Urothelium cell line (cell line): ENCODE results near the gene C1orf232.

Experiments
- DNase-seq: peaks from one replicate; pipeline ENCODE4 v3.0.0; 2011; ENCODE audit warnings: low spot score, mixed read lengths
- FAIRE-seq: peaks from 2 replicates; lab custom pipeline; 2011; peaks lifted over from hg19 to GRCh38; lab: Jason Lieb, UNC

C1orf232 gene

GRCh38 chr1:26158271-26158907, 10.4 kb downstream of the C1orf232 start:
- FAIRE-seq (no peak), DNase-seq (no peak)

GRCh38 chr1:26156285-26157038, 12.3 kb downstream of the C1orf232 start:
- DNase-seq (peak; percentile 85), FAIRE-seq (no peak)

- FAIRE-seq = no peak
- DNase-seq = no peak
Observed at GRCh38 chr1:26155370-26156284, 13.1 kb downstream of the C1orf232 start.

GRCh38 chr1:26154750-26155149, 14.0 kb downstream of the C1orf232 start:
- no peak for FAIRE-seq

GRCh38 chr1:26153966-26154532, 14.7 kb downstream of the C1orf232 start:
- no peak for FAIRE-seq

More at GRCh38 chr1:26154750-26155149, 14.0 kb downstream of the C1orf232 start:
- DNase-seq = no peak

GRCh38 chr1:26148887-26149286, 19.9 kb downstream of the C1orf232 start:
- DNase-seq (no peak), FAIRE-seq (no peak)

More at GRCh38 chr1:26153966-26154532, 14.7 kb downstream of the C1orf232 start:
- no peak for DNase-seq

GRCh38 chr1:26145960-26146294, 22.8 kb downstream of the C1orf232 start:
- no peak for DNase-seq
- FAIRE-seq = no peak

GRCh38 chr1:26145041-26145959, 23.5 kb downstream of the C1orf232 start:
- FAIRE-seq (no peak), DNase-seq (peak; percentile 79)

- no peak for FAIRE-seq
Observed at GRCh38 chr1:26142159-26142558, 26.6 kb downstream of the C1orf232 start.

GRCh38 chr1:26138974-26139558, 29.7 kb downstream of the C1orf232 start:
- FAIRE-seq (no peak), DNase-seq (no peak)

More at GRCh38 chr1:26142159-26142558, 26.6 kb downstream of the C1orf232 start:
- DNase-seq = no peak

GRCh38 chr1:26134466-26134865, 34.3 kb downstream of the C1orf232 start:
- DNase-seq (no peak), FAIRE-seq (no peak)

GRCh38 chr1:26132834-26133167, 36.0 kb downstream of the C1orf232 start:
- no peak for FAIRE-seq
- DNase-seq = no peak

GRCh38 chr1:26132128-26132833, 36.5 kb downstream of the C1orf232 start:
- FAIRE-seq (no peak), DNase-seq (no peak)

GRCh38 chr1:26130695-26131094, 38.1 kb downstream of the C1orf232 start:
- no peak for FAIRE-seq

GRCh38 chr1:26129778-26130177, 39.0 kb downstream of the C1orf232 start:
- DNase-seq (no peak), FAIRE-seq (no peak)

More at GRCh38 chr1:26130695-26131094, 38.1 kb downstream of the C1orf232 start:
- DNase-seq = no peak

GRCh38 chr1:26127235-26128163, 41.3 kb downstream of the C1orf232 start:
- FAIRE-seq (no peak), DNase-seq (no peak)

GRCh38 chr1:26126321-26127084, 42.3 kb downstream of the C1orf232 start:
- DNase-seq (no peak), FAIRE-seq (no peak)
